A549 (cell line): ENCODE results near the gene CNOT1. TPM values are rescaled to one million over a fixed set of nuclear protein-coding genes. Genes with fewer than 3 reads are reported as not detected.

Source experiments
- ATAC-seq, 2 experiments: fragments of 200-7000 bp in 1 of 2; fragments of >200 bp in 1 of 2; cut with Nextera tagmentation in 1 of 2; cut with Tn5 transposase in 1 of 2; 3 replicates each; pipeline versions ENCODE4 v1.8.0 to v1.9.1; 2018 to 2020; ENCODE audit warnings: mild to moderate bottlenecking in 1 of 2, moderate library complexity in 1 of 2
- CTCF ChIA-PET: fragments of 300-600 bp; sonication (Branson Sonifier 250); formaldehyde crosslinking; extraction: SDS; loops from one replicate; lab custom pipeline; 2021; ENCODE audit warnings: antibody characterized with exemption, inconsistent platforms; lab: Yijun Ruan, JAX
- POLR2A ChIA-PET: fragments of 350-600 bp; formaldehyde crosslinking; extraction: SDS; loops from one replicate; lab custom pipeline; 2021; ENCODE audit warnings: antibody characterized with exemption, inconsistent platforms; lab: Yijun Ruan, JAX
- DNase-seq, 2 experiments: peaks; one replicate each; pipeline versions ENCODE4 v3.0.0 to v3.0.0-alpha.2; 2011 to 2016; ENCODE audit warnings: low read depth in 1 of 2, low spot score in 1 of 2
- FAIRE-seq: peaks from 2 replicates; lab custom pipeline; 2011; peaks lifted over from hg19 to GRCh38; lab: Jason Lieb, UNC
- H3K27ac ChIP-seq, 2 experiments: fragments of >200 bp; sonication (Bioruptor Twin); formaldehyde crosslinking; 3 replicates each; pipeline ENCODE4 v1.5.1; 2016 to 2017
- H3K4me1 ChIP-seq: fragments of >200 bp; sonication (Bioruptor Twin); formaldehyde crosslinking; 3 replicates; pipeline ENCODE4 v1.6.1; 2016
- H3K4me2 ChIP-seq: fragments of >200 bp; sonication (Bioruptor Twin); formaldehyde crosslinking; 3 replicates; pipeline ENCODE4 v1.6.1; 2016
- H3K4me3 ChIP-seq: fragments of >200 bp; sonication (Bioruptor Twin); formaldehyde crosslinking; 3 replicates; pipeline ENCODE4 v1.5.1; 2016
- H3K9me3 ChIP-seq: fragments of >200 bp; sonication (Bioruptor Twin); formaldehyde crosslinking; 3 replicates; pipeline ENCODE4 v1.6.1; 2016
- CBX2 ChIP-seq: fragments of 200-600 bp; sonication (generic); IDR thresholded peaks from 2 replicates; pipeline ENCODE4 v1.6.1; 2016; ENCODE audit warnings: low read depth, mild to moderate bottlenecking, borderline replicate concordance
- CBX8 ChIP-seq: fragments of 200-600 bp; sonication (generic); IDR thresholded peaks from 2 replicates; pipeline ENCODE4 v1.6.1; 2016
- CEBPB ChIP-seq, 2 experiments: fragments of >200 bp in 1 of 2; sonication (Bioruptor Twin) in 1 of 2; formaldehyde crosslinking in 1 of 2; IDR thresholded peaks; 2 replicates each; pipeline ENCODE4 v1.6.1; 2012 to 2016
- CHD2 ChIP-seq: fragments of 150-350 bp; IDR thresholded peaks from 2 replicates; pipeline ENCODE4 v1.6.1; 2014; ENCODE audit warnings: low read length; ENCODE audit not compliant: partially characterized antibody
- CHD4 ChIP-seq: fragments of 200-600 bp; sonication (generic); IDR thresholded peaks from 2 replicates; pipeline ENCODE4 v1.6.1; 2016; ENCODE audit warnings: antibody characterized with exemption, mild to moderate bottlenecking, borderline replicate concordance
- EHF ChIP-seq: fragments of 250-450 bp; sonication (Bioruptor Pico); IDR thresholded peaks from 2 replicates; pipeline ENCODE4 v1.5.0; 2020; ENCODE audit warnings: mild to moderate bottlenecking
- ELK1 ChIP-seq: fragments of 150-350 bp; IDR thresholded peaks from 2 replicates; pipeline ENCODE4 v1.6.1; 2014; ENCODE audit warnings: low read depth, mild to moderate bottlenecking, low read length
- EP300 ChIP-seq, 2 experiments: fragments of >200 bp; sonication (Bioruptor Twin); formaldehyde crosslinking; IDR thresholded peaks; 2 replicates in 1 of 2; 3 replicates in 1 of 2; pipeline ENCODE4 v1.6.1; 2016 to 2017
- FOSB ChIP-seq: fragments of 250-450 bp; sonication (Bioruptor Pico); IDR thresholded peaks from 2 replicates; pipeline ENCODE4 v1.5.0; 2020; ENCODE audit warnings: mild to moderate bottlenecking, moderate library complexity
- HES2 ChIP-seq: fragments of >200 bp; sonication (Bioruptor Twin); formaldehyde crosslinking; IDR thresholded peaks from 2 replicates; pipeline ENCODE4 v1.6.1; 2016
- HEYL ChIP-seq: fragments of 250-450 bp; sonication (Bioruptor Pico); IDR thresholded peaks from 2 replicates; pipeline ENCODE4 v1.8.0; 2021; ENCODE audit warnings: mild to moderate bottlenecking, moderate library complexity
- HMGXB4 ChIP-seq: fragments of 250-450 bp; sonication (Bioruptor Pico); IDR thresholded peaks from 2 replicates; pipeline ENCODE4 v1.5.0; 2021; ENCODE audit warnings: mild to moderate bottlenecking, moderate library complexity, borderline replicate concordance
- HOXB13 ChIP-seq: fragments of 250-450 bp; sonication (Bioruptor Pico); IDR thresholded peaks from 2 replicates; pipeline ENCODE4 v1.5.0; 2020; ENCODE audit warnings: low read depth, mild to moderate bottlenecking, moderate library complexity
- JUN ChIP-seq, 2 experiments: fragments of >200 bp; sonication (Bioruptor Twin); formaldehyde crosslinking; IDR thresholded peaks; 2 replicates in 1 of 2; 3 replicates in 1 of 2; pipeline ENCODE4 v1.6.1; 2016 to 2017
- KDM1A ChIP-seq: fragments of 200-600 bp; sonication (generic); IDR thresholded peaks from 2 replicates; pipeline ENCODE4 v1.6.1; 2016; ENCODE audit warnings: low read depth, mild to moderate bottlenecking
- KDM5A ChIP-seq: fragments of 200-600 bp; sonication (generic); IDR thresholded peaks from 2 replicates; pipeline ENCODE4 v1.6.1; 2016; ENCODE audit warnings: antibody characterized with exemption, mild to moderate bottlenecking
- MAZ ChIP-seq: fragments of 150-350 bp; IDR thresholded peaks from 2 replicates; pipeline ENCODE4 v1.6.1; 2014; ENCODE audit warnings: antibody characterized with exemption, low read depth, low read length, borderline replicate concordance
- MYC ChIP-seq: IDR thresholded peaks from 2 replicates; pipeline ENCODE4 v1.6.1; 2012; ENCODE audit warnings: mild to moderate bottlenecking, inconsistent platforms, low read length, improper control_type of control experiment, borderline replicate concordance
- NFE2L2 ChIP-seq: fragments of 150-350 bp; conservative IDR thresholded peaks from 2 replicates; pipeline ENCODE4 v1.6.1; 2014; ENCODE audit warnings: low read length
- NPAS2 ChIP-seq: fragments of 250-450 bp; sonication (Bioruptor Pico); IDR thresholded peaks from 2 replicates; pipeline ENCODE4 v1.8.0; 2022; ENCODE audit warnings: mild to moderate bottlenecking, moderate library complexity, borderline replicate concordance
- POLR2A ChIP-seq: IDR thresholded peaks from 2 replicates; pipeline ENCODE4 v1.6.1; 2012; ENCODE audit warnings: mild to moderate bottlenecking, low read length
- RAD21 ChIP-seq, 2 experiments: fragments of >200 bp in 1 of 2; sonication (Bioruptor Twin) in 1 of 2; formaldehyde crosslinking in 1 of 2; IDR thresholded peaks in 1 of 2; conservative IDR thresholded peaks in 1 of 2; 2 replicates in 1 of 2; 3 replicates in 1 of 2; pipeline ENCODE4 v1.6.1; 2012 to 2018; ENCODE audit warnings: inconsistent platforms in 1 of 2
- RCOR1 ChIP-seq: fragments of 150-350 bp; IDR thresholded peaks from 2 replicates; pipeline ENCODE4 v1.6.1; 2014; ENCODE audit warnings: antibody characterized with exemption, low read length, low read depth
- RFX5 ChIP-seq: fragments of 450-650 bp; IDR thresholded peaks from 2 replicates; pipeline ENCODE4 v1.7.1; 2014; ENCODE audit warnings: antibody characterized with exemption, mild to moderate bottlenecking, moderate library complexity
- RNF2 ChIP-seq: fragments of 200-600 bp; sonication (generic); IDR thresholded peaks from 2 replicates; pipeline ENCODE4 v1.6.1; 2016; ENCODE audit warnings: low read depth, mild to moderate bottlenecking, antibody characterized with exemption, moderate library complexity, borderline replicate concordance
- SMC3 ChIP-seq: fragments of >200 bp; sonication (Bioruptor Twin); formaldehyde crosslinking; IDR thresholded peaks from 3 replicates; pipeline ENCODE4 v1.6.1; 2018; ENCODE audit warnings: inconsistent platforms
- SREBF2 ChIP-seq: fragments of 450-650 bp; IDR thresholded peaks from 2 replicates; pipeline ENCODE4 v1.6.1; 2014; ENCODE audit warnings: mild to moderate bottlenecking, moderate library complexity
- TFCP2L1 ChIP-seq: fragments of 250-450 bp; sonication (Bioruptor Pico); IDR thresholded peaks from 2 replicates; pipeline ENCODE4 v1.5.0; 2021; ENCODE audit warnings: mild to moderate bottlenecking
- ZFP36 ChIP-seq: fragments of 450-650 bp; IDR thresholded peaks from 2 replicates; pipeline ENCODE4 v1.6.1; 2014; ENCODE audit warnings: borderline replicate concordance; ENCODE audit not compliant: partially characterized antibody
- ZSCAN20 ChIP-seq: fragments of 250-450 bp; sonication (Bioruptor Pico); IDR thresholded peaks from 2 replicates; pipeline ENCODE4 v1.8.0; 2022; ENCODE audit warnings: mild to moderate bottlenecking, moderate library complexity
- WGBS: methylation state at CpG from one replicate; pipeline ENCODE4 v1.1.6; 2017; ENCODE audit errors: missing lambda C conversion rate; 5-methylcytosine and 5-hydroxymethylcytosine counted together
- polyA plus RNA-seq, 4 experiments: library from polyadenylated mRNA; depleted of rRNA in 3 of 4; stranded (reverse); fragments of >200 nt; fragmentation: RNase III in 1 of 4; extraction: RNeasy Plus Mini Kit Qiagen cat#74134 plus additional on column Dnase treatment in 1 of 4; gene quantifications; 2 replicates in 3 of 4; 3 replicates in 1 of 4; pipeline ENCODE4 v1.2.3, GENCODE V29; 2011 to 2017

The CNOT1 gene
- polyA plus RNA-seq, 2 of the 4 experiments (the other 2 are of a cell fraction): 119 to 226 TPM

- ChIA-PET POLR2A (no interaction called here), CTCF (interaction anchor here (1.6 kb wide), 1 partner anchor 94 kb away, joined by 3 read pairs; no protein-coding TSS in a partner anchor)
- no peaks in the 10 kb centered on the region for H3K9me3 ChIP-seq
- FAIRE-seq (no peak), ATAC-seq (no peak), DNase-seq (no peak)
- TF ChIP-seq TFCP2L1 (CRISPR knock-in tag): no peak
- TF ChIP-seq POLR2A: no peak
- TF ChIP-seq MYC: no peak
- TF ChIP-seq KDM1A: no peak
- TF ChIP-seq NPAS2 (CRISPR knock-in tag): no peak
- TF ChIP-seq HOXB13: no peak
- no peak for TF ChIP-seq RNF2
- no peak for TF ChIP-seq HES2
- TF ChIP-seq ZFP36: no peak
- no peak for TF ChIP-seq ZSCAN20
- TF ChIP-seq FOSB (CRISPR knock-in tag): no peak
- TF ChIP-seq CEBPB (IDR thresholded peaks at IDR 0.05): no peak
- TF ChIP-seq CHD2: no peak
- TF ChIP-seq HMGXB4: no peak
- H3K4me3 ChIP-seq: no peak overlapping the region
- H3K4me1 ChIP-seq: peaks cover 25% of the 10 kb centered on the region
- no peak overlapping the region for H3K27ac ChIP-seq
- 96% methylated on average over 7 of the region's 7 CpGs for WGBS
- H3K4me2 ChIP-seq: no peak overlapping the region
These were observed 24.1 kb downstream of the CNOT1 start for GRCh38 chr16:58605562-58605961.

- no peak for TF ChIP-seq RNF2
- TF ChIP-seq SMC3: no peak
- no peak for TF ChIP-seq HEYL
- TF ChIP-seq ELK1: no peak
- no peak for TF ChIP-seq EHF (CRISPR knock-in tag)
- no peak for TF ChIP-seq NFE2L2
- TF ChIP-seq RCOR1: no peak
These were observed 38.5 kb downstream of the CNOT1 start for GRCh38 chr16:58591083-58591482.

GRCh38 chr16:58589326-58589905, 40.2 kb downstream of the CNOT1 start:
- FAIRE-seq: no peak

More at GRCh38 chr16:58591083-58591482, 38.5 kb downstream of the CNOT1 start:
- CTCF ChIA-PET: interaction anchor here (1.0 kb wide), 1 partner anchor 28 kb away, joined by 6 read pairs; no protein-coding TSS in a partner anchor
- no peak for FAIRE-seq
- no peak overlapping the region for H3K4me3 ChIP-seq
- H3K4me2 ChIP-seq: no peak overlapping the region
- WGBS: 48% methylated on average over 4 of the region's 4 CpGs
- no peaks in the 10 kb centered on the region for H3K9me3 ChIP-seq
- no peaks in the 10 kb centered on the region for H3K4me1 ChIP-seq
- DNase-seq: no peak
- POLR2A ChIA-PET: interaction anchor here (0.6 kb wide), 1 partner anchor 10 kb away, joined by 7 read pairs; no protein-coding TSS in a partner anchor
- no peak for ATAC-seq
- H3K27ac ChIP-seq: no peak overlapping the region

More at GRCh38 chr16:58589326-58589905, 40.2 kb downstream of the CNOT1 start:
- ChIA-PET POLR2A (no interaction called here), CTCF (interaction anchor here (0.7 to 2.0 kb wide), 7 partner anchors 9 to 167 kb away, joined by 3 to 6 read pairs (median 4); no protein-coding TSS in a partner anchor)
- ATAC-seq: no peak
- H3K4me1 ChIP-seq: no peaks in the 10 kb centered on the region
- H3K9me3 ChIP-seq: no peaks in the 10 kb centered on the region
- no peak for DNase-seq
- no peak overlapping the region for H3K27ac ChIP-seq
- 90% methylated on average over 10 of the region's 10 CpGs for WGBS
- H3K4me3 ChIP-seq: no peak overlapping the region
- TF ChIP-seq CBX8 (no peak), SREBF2 (no peak), CBX2 (no peak), ZFP36 (no peak), EHF (CRISPR knock-in tag) (no peak), EP300 (IDR thresholded peaks at IDR 0.05) (no peak), KDM5A (no peak), JUN (IDR thresholded peaks at IDR 0.05) (no peak), HOXB13 (no peak), RFX5 (no peak), MAZ (no peak), CHD4 (no peak), MYC (no peak), RAD21 (conservative IDR thresholded peaks at IDR 0.05 in 1 of 2, IDR thresholded peaks at IDR 0.05 in 1 of 2) (no peak), HEYL (no peak), POLR2A (no peak)
- no peak overlapping the region for H3K4me2 ChIP-seq
